ENCODE measurements around the gene MYO7A. TPM values are rescaled to one million over a fixed set of nuclear protein-coding genes. Genes with fewer than 3 reads are reported as not detected.

The MYO7A gene
- total and polyA plus RNA-seq, 2 of the 8 experiments (the other 6 are each of a cell fraction or from before 2014, with no cell fraction given): 1.5 to 1.9 TPM

- TF ChIP-seq EGR1 (IDR thresholded peaks at IDR 0.05; ENCODE audit: borderline replicate concordance, low read depth, low read length): no peak
- no peak for TF ChIP-seq SP2 (IDR thresholded peaks at IDR 0.05; ENCODE audit: low read length)
Observed at GRCh38 chr11:77202941-77203900, 75.2 kb downstream of the MYO7A start (continued).
